CD4-positive, alpha-beta memory T cell (primary cell): Measurements from ENCODE around the gene PDSS2. TPM values are rescaled to one million over a fixed set of nuclear protein-coding genes. Genes with fewer than 3 reads are reported as not detected.
"Not testable (repeated sequence)": the region's sequence is repeated elsewhere in the genome, so short reads cannot be mapped to it uniquely, and the experiment has no call there.

Experiments
- CTCF ChIA-PET: fragments of 350-600 bp; sonication (Branson Sonifier 250); formaldehyde crosslinking; loops from one replicate; lab custom pipeline; 2021; ENCODE audit warnings: inconsistent platforms; ENCODE audit not compliant: partially characterized antibody; lab: Charles Lee
- POLR2A ChIA-PET: fragments of 350-600 bp; sonication (Branson Sonifier 250); formaldehyde crosslinking; loops from one replicate; lab custom pipeline; 2021; ENCODE audit not compliant: partially characterized antibody; lab: Charles Lee
- DNase-seq, 5 donors: peaks; one replicate each; pipeline versions ENCODE4 v3.0.0 to v3.0.0-alpha.2; 2020 to 2022; ENCODE audit warnings: mixed read lengths in 1 of 5
- H3K27ac ChIP-seq: one replicate; pipeline ENCODE4 v1.7.0; 2013; ENCODE audit warnings: low read depth, low read length
- H3K27me3 ChIP-seq: 2 replicates; pipeline ENCODE4 v1.7.0; 2013; ENCODE audit warnings: mild to moderate bottlenecking, low read length, moderate library complexity; ENCODE audit not compliant: insufficient read depth
- H3K36me3 ChIP-seq: 2 replicates; pipeline ENCODE4 v1.7.0; 2013; ENCODE audit warnings: mild to moderate bottlenecking, low read length, moderate library complexity; ENCODE audit not compliant: insufficient read depth
- H3K4me1 ChIP-seq: 2 replicates; pipeline ENCODE4 v1.7.0; 2013; ENCODE audit warnings: mild to moderate bottlenecking, low read length, moderate library complexity; ENCODE audit not compliant: insufficient read depth
- H3K4me3 ChIP-seq, 2 donors: one replicate each; pipeline ENCODE4 v1.7.0; 2013; ENCODE audit warnings: low read length in 2 of 2, mild to moderate bottlenecking in 1 of 2
- H3K9me3 ChIP-seq, 2 donors: one replicate each; pipeline ENCODE4 v1.7.0; 2013; ENCODE audit warnings: low read length in 2 of 2, control low read depth in 1 of 2; ENCODE audit not compliant: control insufficient read depth in 1 of 2
- H3K27ac Mint-ChIP-seq, 7 donors: one replicate each; pipeline ENCODE4 v1.8.0; 2020 to 2021; ENCODE audit warnings: mixed read lengths in 7 of 7, mild to moderate bottlenecking in 6 of 7, inconsistent platforms in 3 of 7, moderate library complexity in 3 of 7
- H3K27me3 Mint-ChIP-seq, 2 donors: one replicate each; pipeline ENCODE4 v1.8.0; 2020 to 2021; ENCODE audit warnings: mixed read lengths in 2 of 2
- H3K36me3 Mint-ChIP-seq, 2 donors: one replicate each; pipeline ENCODE4 v1.8.0; 2020 to 2021; ENCODE audit warnings: mixed read lengths in 2 of 2, inconsistent platforms in 1 of 2, mild to moderate bottlenecking in 1 of 2
- H3K4me1 Mint-ChIP-seq, 4 donors: one replicate each; pipeline ENCODE4 v1.8.0; 2020 to 2021; ENCODE audit warnings: mixed read lengths in 4 of 4, mild to moderate bottlenecking in 1 of 4
- H3K4me3 Mint-ChIP-seq, 8 donors: one replicate each; pipeline ENCODE4 v1.8.0; 2020 to 2021; ENCODE audit warnings: mixed read lengths in 8 of 8, mild to moderate bottlenecking in 7 of 8, moderate library complexity in 6 of 8, inconsistent platforms in 3 of 8
- H3K9me3 Mint-ChIP-seq, 8 donors: one replicate each; pipeline ENCODE4 v1.8.0; 2020 to 2021; ENCODE audit warnings: mixed read lengths in 8 of 8, mild to moderate bottlenecking in 5 of 8, inconsistent platforms in 3 of 8, moderate library complexity in 1 of 8
- intact Hi-C: fragments of 100-400 bp; cut with micrococcal nuclease; formaldehyde crosslinking; loops from one replicate; pipeline ENCODE4 v1.15.1; 2023
- polyA plus RNA-seq, 2 donors: library from polyadenylated mRNA; unstranded; fragments of 300-500 nt; fragmentation: Illumina TruSeq; gene quantifications; one replicate each; pipeline ENCODE4 v1.2.3, GENCODE V29; 2021
- total RNA-seq, 2 experiments: library from RNA; stranded (reverse); gene quantifications; one replicate each; pipeline ENCODE4 v1.2.3, GENCODE V29; 2021

Gene PDSS2
- total and polyA plus RNA-seq, 4 experiments from 2014 or later: 10.0 to 14.3 (median 12.2) TPM

GRCh38 chr6:107179004-107179403, 280.4 kb downstream of the PDSS2 start:
- Mint-ChIP-seq H3K27ac (no peak overlapping the region), H3K9me3 (no peaks in the 10 kb centered on the region), H3K27me3 (no peaks in the 10 kb centered on the region), H3K4me1 (no peaks in the 10 kb centered on the region), H3K4me3 (no peak overlapping the region), H3K36me3 (peaks cover 5 to 45% of the 10 kb centered on the region in 2 donors)
- Histone ChIP-seq H3K4me3 (no peak overlapping the region), H3K27ac (no peak overlapping the region), H3K36me3 (no peaks in the 10 kb centered on the region), H3K27me3 (no peaks in the 10 kb centered on the region), H3K9me3 (no peaks in the 10 kb centered on the region), H3K4me1 (no peaks in the 10 kb centered on the region)
- ChIA-PET POLR2A (no interaction called here), CTCF (interaction anchor here (1.2 kb wide), 1 partner anchor 9 kb away, joined by 3 read pairs; no protein-coding TSS in a partner anchor)
- intact Hi-C loops: no loop called here
- no peak for DNase-seq

GRCh38 chr6:107173779-107174178, 285.6 kb downstream of the PDSS2 start:
- H3K4me1 ChIP-seq: no peaks in the 10 kb centered on the region
- no peaks in the 10 kb centered on the region for H3K36me3 ChIP-seq
- H3K4me1 Mint-ChIP-seq: no peaks in the 10 kb centered on the region
- H3K27me3 Mint-ChIP-seq: no peaks in the 10 kb centered on the region
- no peaks in the 10 kb centered on the region for H3K27me3 ChIP-seq
- no peak for DNase-seq
- H3K4me3 ChIP-seq: no peak overlapping the region
- H3K36me3 Mint-ChIP-seq: peaks cover 5 to 45% of the 10 kb centered on the region in 2 donors
- no peak overlapping the region for H3K27ac ChIP-seq
- ChIA-PET POLR2A (no interaction called here), CTCF (no interaction called here)
- no peak overlapping the region for H3K27ac Mint-ChIP-seq
- no peak overlapping the region for H3K4me3 Mint-ChIP-seq
- H3K9me3 ChIP-seq: no peaks in the 10 kb centered on the region
- no peaks in the 10 kb centered on the region for H3K9me3 Mint-ChIP-seq
- intact Hi-C loops: no loop called here

- ChIA-PET POLR2A (no interaction called here), CTCF (no interaction called here)
- no peak overlapping the region for H3K4me3 ChIP-seq
- no peaks in the 10 kb centered on the region for H3K27me3 Mint-ChIP-seq
- no peaks in the 10 kb centered on the region for H3K27me3 ChIP-seq
- no peaks in the 10 kb centered on the region for H3K9me3 Mint-ChIP-seq
- H3K27ac Mint-ChIP-seq: no peak overlapping the region
- no peaks in the 10 kb centered on the region for H3K36me3 ChIP-seq
- peaks cover 5 to 34% of the 10 kb centered on the region in 2 donors for H3K36me3 Mint-ChIP-seq
- no peaks in the 10 kb centered on the region for H3K4me1 Mint-ChIP-seq
- no peaks in the 10 kb centered on the region for H3K4me1 ChIP-seq
- no peak overlapping the region for H3K27ac ChIP-seq
- no peak for DNase-seq
- H3K4me3 Mint-ChIP-seq: no peak overlapping the region
- H3K9me3 ChIP-seq: no peaks in the 10 kb centered on the region
- intact Hi-C loops: no loop called here
These were observed 287.9 kb downstream of the PDSS2 start for GRCh38 chr6:107171513-107171912.

GRCh38 chr6:107164299-107164698, 295.1 kb downstream of the PDSS2 start:
- H3K4me3 ChIP-seq, H3K36me3 Mint-ChIP-seq, H3K9me3 Mint-ChIP-seq, CTCF ChIA-PET, H3K4me1 Mint-ChIP-seq, H3K27me3 ChIP-seq, H3K27me3 Mint-ChIP-seq, H3K4me3 Mint-ChIP-seq, intact Hi-C loops, DNase-seq, POLR2A ChIA-PET, H3K27ac Mint-ChIP-seq, H3K27ac ChIP-seq, H3K36me3 ChIP-seq, H3K4me1 ChIP-seq, H3K9me3 ChIP-seq: not testable (repeated sequence)

GRCh38 chr6:107161521-107161920, 297.8 kb downstream of the PDSS2 start:
- POLR2A ChIA-PET: no interaction called here
- H3K27me3 Mint-ChIP-seq: no peaks in the 10 kb centered on the region
- no peak overlapping the region for H3K4me3 Mint-ChIP-seq
- H3K36me3 ChIP-seq: no peaks in the 10 kb centered on the region
- CTCF ChIA-PET: interaction anchor here (0.6 kb wide), 1 partner anchor 936 kb away, joined by 3 read pairs; no protein-coding TSS in a partner anchor
- no peaks in the 10 kb centered on the region for H3K4me1 ChIP-seq
- no peak overlapping the region for H3K4me3 ChIP-seq
- H3K4me1 Mint-ChIP-seq: no peaks in the 10 kb centered on the region
- H3K9me3 ChIP-seq: no peaks in the 10 kb centered on the region
- no peaks in the 10 kb centered on the region for H3K9me3 Mint-ChIP-seq
- no peaks in the 10 kb centered on the region for H3K36me3 Mint-ChIP-seq
- intact Hi-C loops: no loop called here
- DNase-seq: no peak
- H3K27ac Mint-ChIP-seq: no peak overlapping the region
- no peak overlapping the region for H3K27ac ChIP-seq
- no peaks in the 10 kb centered on the region for H3K27me3 ChIP-seq

DNA sequence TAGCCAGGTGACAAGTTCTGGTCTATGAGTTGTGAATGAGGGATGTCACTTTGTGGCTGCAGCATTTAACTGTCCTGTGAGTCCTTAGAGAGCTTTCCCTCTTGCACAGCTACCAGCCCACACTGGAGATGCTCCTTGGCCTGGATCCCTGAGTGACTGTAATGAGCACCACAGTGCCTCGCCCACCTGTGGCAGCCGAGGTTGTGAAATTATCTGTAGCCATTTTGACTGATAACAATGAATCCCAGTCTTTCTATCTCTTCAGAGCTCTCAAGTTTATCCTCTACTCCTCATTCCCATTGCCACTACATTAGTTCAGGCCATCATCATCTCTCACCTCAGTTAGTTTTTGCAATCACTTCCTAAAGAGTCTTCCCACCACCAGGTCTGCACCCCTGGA, 302.7 kb downstream of the PDSS2 start:
- Histone ChIP-seq H3K27ac (no peak overlapping the region), H3K27me3 (no peaks in the 10 kb centered on the region), H3K36me3 (no peaks in the 10 kb centered on the region), H3K4me1 (no peaks in the 10 kb centered on the region), H3K4me3 (no peak overlapping the region), H3K9me3 (no peaks in the 10 kb centered on the region)
- no peaks in the 10 kb centered on the region for H3K9me3 Mint-ChIP-seq
- H3K27me3 Mint-ChIP-seq: no peaks in the 10 kb centered on the region
- H3K36me3 Mint-ChIP-seq: no peaks in the 10 kb centered on the region
- ChIA-PET POLR2A (no interaction called here), CTCF (interaction anchor here (0.7 kb wide), 1 partner anchor 50 kb away, joined by 3 read pairs; no protein-coding TSS in a partner anchor)
- H3K27ac Mint-ChIP-seq: peak overlapping the region in 1 of 7 donors; percentile 3
- intact Hi-C loops: no loop called here
- no peak for DNase-seq
- no peak overlapping the region for H3K4me3 Mint-ChIP-seq
- no peaks in the 10 kb centered on the region for H3K4me1 Mint-ChIP-seq

DNA sequence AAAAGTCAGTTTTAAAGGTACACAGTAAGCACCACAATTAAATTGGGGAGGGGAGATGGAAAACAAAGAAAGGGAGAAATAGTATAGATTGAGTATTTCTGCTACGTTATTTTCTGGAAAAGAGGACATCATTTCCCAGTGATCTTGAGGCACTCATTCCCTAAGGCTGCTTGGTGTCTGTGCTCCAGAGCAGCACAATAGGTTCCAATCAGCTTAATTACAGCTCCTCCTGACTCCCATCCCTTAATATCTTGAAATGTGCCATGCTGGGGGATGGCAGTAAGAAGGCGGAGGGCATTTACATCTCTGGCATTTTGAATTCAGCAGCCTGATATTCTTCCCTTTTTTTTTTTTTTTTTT, 304.6 kb downstream of the PDSS2 start:
- Mint-ChIP-seq H3K27ac (no peak overlapping the region), H3K9me3 (no peaks in the 10 kb centered on the region), H3K36me3 (no peaks in the 10 kb centered on the region), H3K4me1 (no peaks in the 10 kb centered on the region), H3K4me3 (no peak overlapping the region), H3K27me3 (no peaks in the 10 kb centered on the region)
- H3K36me3 ChIP-seq: no peaks in the 10 kb centered on the region
- DNase-seq: no peak
- no peak overlapping the region for H3K27ac ChIP-seq
- ChIA-PET CTCF (no interaction called here), POLR2A (no interaction called here)
- intact Hi-C loops: no loop called here
- H3K4me1 ChIP-seq: no peaks in the 10 kb centered on the region
- H3K9me3 ChIP-seq: no peaks in the 10 kb centered on the region
- H3K27me3 ChIP-seq: no peaks in the 10 kb centered on the region
- no peak overlapping the region for H3K4me3 ChIP-seq
